Measurements from ENCODE around the gene NEK1.

The NEK1 gene

DNA sequence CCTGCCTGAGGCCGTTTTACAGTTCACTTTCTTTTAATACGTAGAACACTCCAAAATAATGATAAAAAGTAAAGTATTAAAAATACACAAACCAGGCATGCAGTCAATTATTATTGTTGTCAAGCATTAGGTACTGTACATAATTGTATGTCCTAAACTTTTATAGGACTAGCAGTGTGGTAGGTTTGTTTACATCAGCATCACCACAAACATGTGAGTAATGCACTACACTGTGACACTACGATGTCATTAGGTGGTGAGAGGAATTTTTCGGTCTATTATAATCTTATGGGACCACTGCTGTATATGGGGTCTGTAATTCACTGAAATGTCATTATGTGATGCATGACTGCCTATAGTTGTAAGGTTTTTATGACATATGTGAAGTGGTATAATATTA, 192.1 kb downstream of the NEK1 start:
- no peak for DNase-seq (ENCODE audit: low read depth)

DNA sequence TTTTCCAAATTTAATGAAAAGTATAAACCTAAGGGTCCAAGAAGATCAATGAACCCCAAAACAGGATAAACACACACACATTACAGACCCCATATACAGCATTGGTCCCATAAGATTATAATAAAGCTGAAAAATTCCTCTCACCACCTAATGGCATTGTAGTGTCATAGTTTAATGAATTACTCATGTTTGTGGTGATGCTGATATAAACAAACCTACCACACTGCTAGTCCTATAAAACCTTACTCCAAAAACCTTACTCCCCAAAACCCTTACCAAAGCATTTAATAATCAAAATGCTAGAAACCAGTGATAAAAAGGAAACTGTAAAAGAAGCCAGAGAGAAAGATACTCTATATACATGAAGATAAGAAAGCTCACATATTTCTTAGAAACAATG, 193.5 kb downstream of the NEK1 start:
- DNase-seq (ENCODE audit: low read depth): no peak

DNA sequence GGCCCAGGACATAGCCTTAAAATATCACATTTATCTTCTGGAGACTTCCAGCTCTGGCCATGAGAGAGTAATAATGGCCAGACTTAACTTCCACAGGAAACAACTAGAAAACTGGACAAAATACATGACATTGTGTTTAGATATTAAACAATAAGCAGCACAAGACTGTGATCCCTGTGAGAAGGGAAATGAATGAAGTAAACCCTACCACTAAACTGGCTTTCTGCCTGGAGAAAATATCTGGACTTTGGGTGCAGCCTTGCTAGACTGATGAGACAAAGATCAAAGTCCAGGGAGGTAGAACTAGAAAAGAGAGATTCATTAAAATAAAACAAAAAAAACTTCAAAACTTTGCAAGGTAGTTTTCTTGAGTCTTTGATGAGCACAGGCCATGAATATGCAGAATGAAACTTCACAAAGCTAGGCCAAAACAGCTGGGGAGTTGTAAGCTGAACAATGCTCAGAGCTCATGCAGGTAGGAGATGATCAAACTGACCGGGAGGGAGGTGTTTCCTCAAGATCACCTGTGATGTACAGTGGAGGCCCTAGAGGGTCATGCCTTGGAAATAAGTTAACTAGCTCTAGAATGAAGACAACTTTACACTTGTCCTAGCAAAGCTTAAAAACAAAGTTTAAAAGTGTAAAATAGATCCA, 194.6 kb downstream of the NEK1 start:
- DNase-seq (ENCODE audit: low read depth): no peak

DNA sequence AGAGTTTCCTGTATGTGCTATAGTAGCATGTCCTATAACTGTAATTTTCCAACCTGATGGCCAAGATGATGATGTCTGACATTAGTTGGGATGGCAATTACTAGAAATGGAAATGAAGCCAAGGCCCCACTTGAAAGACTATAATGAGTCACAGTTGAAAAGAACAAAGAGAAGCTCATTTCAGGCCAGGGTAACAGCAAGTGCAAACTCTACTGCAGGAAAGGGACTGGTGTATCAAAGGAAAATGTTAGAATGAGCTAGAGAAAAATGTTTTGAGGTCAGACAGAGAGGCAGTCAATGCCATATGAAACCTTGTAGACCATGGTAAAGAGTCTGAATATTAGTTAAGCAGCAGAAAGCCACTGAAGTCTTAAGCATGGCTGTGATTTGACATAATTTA, 195.4 kb downstream of the NEK1 start:
- DNase-seq (ENCODE audit: low read depth): no peak

DNA sequence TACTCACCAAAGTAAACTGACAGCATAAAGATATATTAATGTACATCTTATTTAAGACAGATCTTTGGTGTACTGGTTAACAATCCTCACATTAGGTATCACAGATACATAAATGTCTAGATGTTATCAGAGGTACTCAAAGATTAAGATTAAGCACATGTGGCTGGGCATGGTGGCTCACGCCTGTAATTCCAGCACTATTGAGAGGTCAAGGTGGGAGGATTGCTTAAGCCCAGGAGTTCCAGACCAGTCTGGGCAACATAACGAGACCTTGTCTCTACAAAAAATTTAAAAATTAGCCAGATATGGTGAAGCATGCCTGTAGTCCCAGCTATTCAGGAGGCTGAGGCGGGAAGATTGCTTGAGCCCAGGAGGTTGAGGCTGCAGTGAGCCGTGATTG, 195.9 kb downstream of the NEK1 start:
- no peak for DNase-seq (ENCODE audit: low read depth)

DNA sequence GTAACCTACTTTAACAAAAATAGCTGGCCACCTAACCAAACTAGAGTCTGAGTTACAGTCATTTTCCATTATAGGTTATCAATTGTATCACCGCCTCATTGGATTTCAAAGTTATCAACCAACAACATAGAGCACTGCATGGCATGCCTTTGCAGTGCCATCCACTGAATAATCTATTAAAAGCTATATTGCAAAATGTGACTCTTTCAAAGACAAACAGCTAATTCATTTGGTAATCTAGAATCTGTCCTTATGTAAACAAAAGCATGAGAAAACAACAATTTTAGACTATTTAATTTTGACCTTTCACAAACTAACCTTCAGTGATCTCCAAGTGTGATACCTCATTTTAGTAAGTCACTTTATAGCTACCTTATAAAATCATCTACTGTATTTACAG, 197.5 kb downstream of the NEK1 start:
- DNase-seq (ENCODE audit: low read depth): no peak

DNA sequence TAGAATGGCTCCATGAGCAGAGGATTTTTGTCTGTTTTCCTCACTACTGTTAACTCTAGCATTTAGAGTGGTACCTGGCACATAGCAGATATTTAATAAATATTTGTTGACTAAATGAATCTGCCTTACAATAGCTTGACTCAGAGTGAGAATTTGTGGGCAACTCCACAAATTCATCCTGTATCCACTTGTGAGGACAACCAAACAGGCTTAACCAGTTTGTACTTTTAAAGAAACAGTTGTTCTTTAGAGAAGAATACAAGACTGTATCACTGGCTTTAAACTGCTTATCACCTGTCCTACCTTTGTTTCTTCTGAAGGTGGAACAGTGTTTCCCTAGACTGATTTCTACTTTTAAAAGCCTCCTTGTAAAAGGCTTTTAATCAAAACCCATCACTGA, 200.3 kb downstream of the NEK1 start:
- DNase-seq (ENCODE audit: low read depth): no peak

DNA sequence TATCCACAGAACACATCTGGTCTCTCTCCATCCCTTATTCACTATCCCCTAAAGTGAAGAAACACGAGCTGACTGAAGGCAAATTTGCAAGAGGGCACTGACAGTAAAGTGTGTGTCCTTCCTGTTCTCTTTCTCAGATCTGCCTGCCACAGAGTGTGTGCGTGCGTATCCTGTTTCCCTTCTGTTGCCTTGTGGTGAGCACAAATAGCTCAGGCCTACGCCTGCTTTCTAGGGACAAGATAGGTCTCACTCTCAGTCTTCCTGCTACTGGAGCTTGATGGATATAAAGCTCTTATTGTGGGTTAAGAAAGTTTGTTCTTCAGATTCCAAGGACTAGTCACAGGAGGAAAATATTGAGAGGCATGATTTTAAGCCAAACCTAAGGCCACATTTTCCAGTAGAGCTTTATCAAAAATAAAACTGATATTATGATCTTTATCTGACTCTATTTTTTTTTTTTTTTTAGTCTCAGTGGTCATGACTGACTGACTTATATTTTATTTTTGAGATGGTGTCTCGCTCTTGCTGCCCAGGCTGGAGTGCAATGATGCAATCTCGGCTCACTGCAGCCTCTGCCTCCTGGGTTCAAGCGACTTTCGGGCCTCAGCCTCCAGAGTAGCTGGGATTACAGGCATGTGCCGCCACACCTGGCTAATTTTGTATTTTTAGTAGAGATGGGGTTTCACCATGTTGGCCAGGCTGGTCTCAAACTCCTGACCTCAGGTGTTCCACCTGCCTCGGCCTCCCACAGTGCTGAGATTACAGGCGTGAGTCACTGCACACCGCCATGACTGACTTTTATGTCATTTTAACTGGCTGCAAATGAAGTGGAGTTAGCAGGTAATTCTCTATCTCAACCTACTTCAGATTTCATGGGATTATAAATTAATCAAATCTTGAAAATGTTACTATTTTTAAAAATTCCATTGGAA, 201.3 kb downstream of the NEK1 start:
- peak; percentile 5 for DNase-seq (ENCODE audit: low read depth)

DNA sequence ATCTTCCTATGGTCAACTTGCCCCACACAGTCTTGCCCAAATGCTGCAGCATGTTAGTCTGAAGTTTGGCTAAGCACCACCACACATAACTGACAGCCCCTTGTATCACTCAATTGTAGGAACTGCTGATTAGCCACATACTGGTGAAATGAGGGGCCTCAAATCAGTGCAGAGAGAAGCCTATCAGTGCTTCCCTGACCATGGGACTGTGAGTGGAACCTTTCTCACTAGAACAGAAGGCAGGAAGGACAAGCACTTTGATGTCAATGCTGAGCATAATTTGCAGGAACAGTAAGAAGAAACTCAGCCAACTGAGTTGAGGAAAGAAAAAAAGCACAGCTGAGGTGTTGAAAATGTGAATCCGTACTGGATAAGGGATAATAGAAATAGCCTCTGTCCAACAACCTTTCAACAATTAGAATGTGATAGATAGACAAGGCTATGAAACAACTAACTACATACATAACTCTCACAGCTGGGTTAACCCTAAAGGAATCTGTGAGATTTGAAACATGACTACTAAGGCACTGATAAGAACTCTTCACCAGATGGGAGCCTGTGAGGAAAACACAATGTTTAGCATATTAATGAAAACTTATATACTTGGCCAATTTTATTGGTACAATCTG, 205.1 kb downstream of the NEK1 start:
- no peak for DNase-seq (ENCODE audit: low read depth)

DNA sequence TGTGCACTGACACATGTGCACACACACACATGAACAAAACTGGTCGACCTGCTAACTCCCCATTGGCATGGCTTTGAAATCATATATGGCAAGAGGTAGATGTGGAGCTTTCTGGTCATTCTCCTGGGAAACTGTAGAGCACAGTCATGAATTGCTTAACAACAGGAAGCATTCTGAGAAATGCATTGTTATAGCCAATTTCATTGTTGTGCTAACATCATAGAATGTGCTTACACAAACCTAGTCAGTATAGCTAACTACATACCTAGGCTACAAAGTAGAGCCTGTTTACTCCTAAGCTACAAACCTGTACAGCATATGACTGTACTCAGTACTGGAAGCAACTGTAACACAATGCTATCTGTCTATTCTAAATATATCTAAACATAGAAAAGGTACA, 207.4 kb downstream of the NEK1 start:
- DNase-seq (ENCODE audit: low read depth): no peak

DNA sequence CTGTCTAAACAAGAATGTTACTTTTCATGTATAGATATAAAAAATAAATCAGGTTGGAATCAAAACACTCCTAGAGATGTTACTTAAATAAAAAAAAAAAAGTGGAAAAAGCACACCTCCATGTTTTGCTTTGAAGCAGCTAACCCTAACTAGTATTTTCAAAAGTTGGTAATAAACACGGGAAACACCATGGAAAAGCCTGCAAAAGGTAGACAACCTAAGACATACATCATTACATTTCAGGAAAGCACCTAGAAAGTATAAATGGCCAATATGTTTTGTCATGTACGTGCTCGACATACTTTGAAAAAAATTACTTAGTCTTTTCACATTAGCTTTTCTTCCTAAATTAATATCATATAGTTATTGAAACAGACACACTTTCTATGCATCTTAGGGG, 211.6 kb downstream of the NEK1 start:
- no peak for DNase-seq (ENCODE audit: low read depth)

DNA sequence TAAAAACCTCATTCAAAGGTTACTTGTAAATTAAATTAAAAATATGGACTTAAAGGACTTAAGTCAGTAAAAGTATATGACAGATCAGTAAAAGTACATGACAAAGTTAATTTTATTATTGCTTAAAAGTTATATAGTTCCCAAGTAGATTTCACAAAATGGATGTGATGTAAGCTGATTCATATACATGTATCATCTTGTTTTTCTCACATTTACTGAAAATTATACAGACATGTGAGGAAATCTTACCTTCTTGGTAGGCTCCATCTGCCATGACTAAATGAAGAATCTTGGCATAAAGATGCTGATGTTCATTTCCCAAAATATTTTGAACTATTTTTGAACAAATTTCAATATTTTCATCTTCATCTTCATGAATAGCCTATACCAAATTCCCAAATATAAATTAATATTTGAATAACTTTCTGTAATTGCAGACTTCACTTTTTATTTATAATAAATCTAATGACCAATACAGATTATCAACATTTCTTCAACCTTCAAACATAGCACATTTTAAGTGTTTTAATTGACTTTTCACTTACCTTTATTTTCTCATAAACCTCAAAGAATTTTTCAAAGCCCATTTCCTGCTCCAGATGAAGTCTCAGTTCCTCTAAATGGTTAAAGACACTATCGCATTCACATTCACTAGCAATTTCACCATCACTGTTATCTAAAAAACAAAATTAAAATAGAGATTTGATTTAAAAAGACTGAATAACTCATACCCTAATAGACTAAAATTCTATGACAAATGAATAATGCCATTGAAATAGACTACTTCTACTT, 212.2 kb downstream of the NEK1 start:
- no peak for DNase-seq (ENCODE audit: low read depth)

DNA sequence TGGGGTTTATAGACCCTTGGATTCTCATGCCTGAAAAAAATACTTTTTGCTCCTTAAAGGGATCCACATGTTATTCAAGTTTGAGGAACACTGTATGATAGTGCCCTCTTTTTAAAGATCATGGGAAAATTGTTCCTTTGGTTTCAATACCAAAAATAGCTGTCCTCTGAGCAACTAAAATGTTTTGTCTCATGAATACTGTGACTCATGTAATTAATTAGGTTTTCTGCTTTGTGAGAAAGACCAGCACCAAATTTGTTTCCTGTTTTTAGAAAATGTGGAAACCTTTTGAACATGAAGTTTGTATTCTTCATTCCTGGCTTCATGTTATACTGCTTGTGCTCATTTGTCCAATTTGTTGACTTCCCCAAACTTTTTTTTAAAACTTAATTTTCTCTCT, 214.1 kb downstream of the NEK1 start:
- DNase-seq (ENCODE audit: low read depth): no peak

DNA sequence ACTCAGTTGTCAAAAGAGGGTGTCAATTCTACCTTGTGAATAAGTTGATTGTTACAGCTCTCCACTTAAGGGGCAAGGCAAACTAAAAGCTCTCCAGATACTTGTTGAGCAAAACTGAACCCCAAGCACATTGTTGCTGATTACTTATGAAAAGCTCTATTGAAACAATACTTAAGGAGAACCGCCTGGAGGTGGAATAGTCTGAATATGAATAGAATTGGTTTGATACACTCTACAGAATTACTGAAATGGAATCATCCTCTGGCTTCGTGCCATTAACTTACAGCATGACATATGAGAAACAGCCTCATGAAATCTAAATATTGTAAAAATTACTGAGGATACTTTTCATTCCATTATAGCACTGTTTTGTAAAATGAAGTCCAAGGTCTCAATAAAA, 214.6 kb downstream of the NEK1 start:
- DNase-seq (ENCODE audit: low read depth): no peak

DNA sequence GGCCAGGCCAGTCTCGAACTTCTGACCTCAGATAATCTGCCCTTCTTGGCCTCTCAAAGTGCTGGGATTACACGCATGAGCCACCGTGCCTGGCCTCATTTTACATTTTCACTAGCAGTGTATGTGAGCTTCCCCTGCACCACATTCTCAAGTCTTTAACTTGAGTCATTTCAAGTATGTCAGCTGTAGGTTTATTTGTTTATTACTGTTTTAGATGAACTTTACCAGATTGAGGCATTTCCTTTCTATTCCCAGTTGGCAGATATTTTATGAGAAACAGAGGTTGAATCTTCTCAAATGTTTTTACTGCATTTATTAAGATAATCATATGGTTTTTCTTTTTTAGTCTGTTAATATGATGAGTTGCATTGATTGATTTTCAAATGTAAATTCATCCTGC, 227.0 kb downstream of the NEK1 start:
- DNase-seq (ENCODE audit: low read depth): no peak

DNA sequence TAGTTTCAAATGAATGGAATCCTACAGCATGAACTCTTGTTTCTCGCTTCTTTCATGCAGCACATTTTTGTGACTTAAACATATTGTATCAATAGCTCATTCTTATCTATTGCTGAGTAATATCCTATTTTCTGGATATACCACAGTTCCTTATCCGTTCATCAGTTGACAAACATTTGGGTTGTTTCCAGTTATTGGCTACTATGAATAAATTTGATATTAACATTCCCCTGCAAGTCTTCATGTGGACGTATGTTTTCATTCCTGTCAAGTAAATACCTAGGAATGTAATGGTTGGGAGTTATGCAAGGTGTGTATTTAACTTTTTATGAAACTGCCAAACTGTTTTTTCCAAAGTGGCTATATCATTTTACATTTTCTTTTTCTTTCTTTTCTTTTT, 227.6 kb downstream of the NEK1 start:
- no peak for DNase-seq (ENCODE audit: low read depth)

DNA sequence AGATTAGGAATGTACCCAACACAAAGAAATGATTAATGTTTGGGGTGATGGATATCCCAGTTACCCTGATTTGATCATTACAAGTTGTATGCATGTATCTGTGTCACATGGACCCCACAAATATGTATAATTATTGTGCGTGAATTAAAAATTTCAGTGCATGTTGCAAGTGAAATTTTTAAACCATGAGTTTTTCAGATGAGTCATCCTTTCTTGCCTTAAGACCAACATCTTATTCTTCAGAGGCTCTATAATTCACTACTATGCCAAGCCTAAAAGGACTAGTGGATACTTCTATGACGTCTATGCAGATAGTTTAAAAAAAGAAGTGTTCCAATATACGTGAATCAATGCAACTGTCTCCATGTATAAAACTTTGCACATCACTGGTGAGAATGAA, 228.7 kb downstream of the NEK1 start:
- no peak for DNase-seq (ENCODE audit: low read depth)

DNA sequence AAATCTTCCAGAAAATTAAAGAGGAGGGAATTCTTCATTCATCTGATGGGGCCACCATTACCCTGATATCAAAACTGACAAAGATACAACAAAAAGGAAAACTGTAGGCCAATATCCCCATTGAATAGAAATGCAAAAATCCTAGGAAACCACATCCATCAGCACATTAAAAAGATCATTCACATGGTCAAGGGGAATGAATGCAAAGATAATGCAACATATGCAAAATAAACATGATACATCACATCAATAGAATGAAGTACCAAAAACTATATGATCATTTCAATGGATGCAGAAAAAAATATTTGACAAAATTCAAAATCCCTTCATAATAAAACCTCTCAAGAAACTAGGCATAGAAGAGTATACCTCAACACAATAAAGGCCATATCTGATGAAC, 232.7 kb downstream of the NEK1 start:
- DNase-seq (ENCODE audit: low read depth): no peak

DNA sequence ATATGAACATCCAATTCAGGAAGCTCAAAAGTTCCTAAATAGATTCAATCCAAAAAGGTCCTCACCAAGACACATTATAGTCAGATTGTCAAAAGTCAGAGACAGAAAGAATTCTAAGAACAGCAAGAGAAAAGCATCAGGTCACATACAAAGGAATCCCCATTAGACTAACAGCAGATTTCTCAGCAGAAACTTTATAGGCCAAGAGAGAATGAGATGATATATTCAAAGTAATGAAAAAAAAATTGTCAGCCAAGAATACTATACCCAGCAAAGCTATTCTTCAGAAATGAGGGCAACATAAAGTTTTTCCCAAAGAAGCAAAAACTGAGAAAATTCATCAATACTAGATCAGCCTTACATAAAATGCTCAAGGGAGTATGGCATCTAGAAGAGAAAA, 235.0 kb downstream of the NEK1 start:
- DNase-seq (ENCODE audit: low read depth): no peak

DNA sequence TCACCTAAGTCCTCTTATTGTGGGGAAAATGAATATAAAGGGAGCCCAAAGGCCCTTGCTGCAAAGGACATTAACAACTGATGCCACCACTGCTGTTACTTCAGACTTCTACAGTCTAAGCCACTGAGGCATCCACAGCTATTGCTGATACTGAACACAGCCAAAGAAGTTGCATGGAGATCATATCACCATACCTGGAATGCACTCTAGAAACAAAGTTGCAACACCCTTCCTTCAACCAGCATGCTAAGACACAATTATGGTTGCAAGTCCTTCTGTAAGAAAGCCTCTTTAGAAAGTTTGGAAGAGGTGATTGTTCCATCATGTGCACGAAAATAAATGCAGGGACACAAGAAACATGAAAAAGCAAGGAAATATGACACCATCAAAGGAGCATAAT, 236.0 kb downstream of the NEK1 start:
- DNase-seq (ENCODE audit: low read depth): no peak

DNA sequence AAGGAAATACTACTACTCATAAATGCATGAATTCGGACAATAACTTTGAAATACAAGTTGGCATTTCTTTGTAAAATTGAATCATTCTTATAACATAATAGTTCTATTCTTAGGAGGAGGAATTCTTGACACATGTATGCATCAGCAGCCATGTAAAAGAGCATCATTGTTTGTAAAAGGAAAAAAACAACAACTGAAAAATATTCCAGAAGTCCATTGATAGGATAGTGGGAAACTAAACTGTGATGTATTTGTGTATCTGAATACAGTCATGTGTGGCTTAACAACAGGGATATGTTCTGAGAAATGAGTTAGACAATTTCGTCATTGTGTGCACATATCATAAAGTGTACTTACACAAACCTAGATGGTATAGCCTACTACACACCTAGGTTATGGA, 239.6 kb downstream of the NEK1 start:
- DNase-seq (ENCODE audit: low read depth): no peak

DNA sequence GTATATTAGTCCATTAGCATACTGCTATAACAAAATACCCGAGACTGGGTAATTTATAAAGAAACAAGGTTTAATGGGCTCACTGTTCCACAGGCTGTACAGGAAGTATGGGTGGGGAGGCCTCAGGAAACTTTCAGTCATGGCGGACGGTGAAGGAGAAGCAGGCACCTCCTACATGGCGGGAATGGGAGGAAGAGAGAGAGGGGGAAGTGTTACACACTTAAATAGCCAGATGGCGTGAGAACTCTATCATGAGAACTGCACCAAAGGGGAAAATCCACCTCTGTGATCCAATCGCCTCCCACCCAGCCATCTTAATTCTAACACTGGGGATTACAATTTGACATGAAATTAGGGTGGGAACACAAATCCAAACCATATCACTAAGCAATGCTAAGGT, 242.7 kb downstream of the NEK1 start:
- DNase-seq (ENCODE audit: low read depth): no peak

DNA sequence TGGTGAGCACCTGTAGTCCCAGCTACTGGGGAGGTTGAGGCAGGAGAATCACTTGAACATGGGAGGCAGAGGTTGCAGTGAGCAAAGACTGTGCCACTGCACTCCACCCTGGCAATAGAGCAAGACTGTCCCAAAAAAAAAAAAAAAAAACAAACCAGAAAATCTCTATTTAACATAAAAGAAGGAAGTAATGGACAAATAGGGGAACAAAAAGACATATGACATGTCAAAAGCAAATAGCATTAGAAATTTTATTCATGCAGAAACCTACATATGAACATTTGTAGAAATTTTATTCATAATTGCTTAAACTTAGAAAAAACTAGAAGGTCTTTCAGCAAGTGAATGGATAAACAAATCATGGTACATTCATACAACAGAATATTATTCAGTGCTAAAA, 244.6 kb downstream of the NEK1 start:
- DNase-seq (ENCODE audit: low read depth): no peak

Data from stimulated activated CD8-positive, alpha-beta memory T cell treated with anti-CD3 and anti-CD28 coated beads, Interleukin-15, amount 100 ng/mL, for 1 hour (primary cell).